HepG2 (cell line): ENCODE data around the gene SHANK2.

Experiments
- EHMT2 ChIP-seq: fragments of 200-600 bp; sonication (generic); IDR thresholded peaks from 2 replicates; pipeline ENCODE4 v1.7.0; 2017; ENCODE audit warnings: antibody characterized with exemption, low read depth, low read length, borderline replicate concordance
- MAZ ChIP-seq, 2 experiments: sonication (generic) in 1 of 2; formaldehyde crosslinking in 1 of 2; IDR thresholded peaks; 2 replicates each; pipeline versions ENCODE4 v1.5.0 to v1.6.1; 2012 to 2020; ENCODE audit warnings: low read depth in 2 of 2, mild to moderate bottlenecking in 2 of 2, borderline replicate concordance in 1 of 2, improper control_type of control experiment in 1 of 2, low read length in 1 of 2, missing genetic modification reagents in 1 of 2, moderate library complexity in 1 of 2
- TF ChIP-seq, protein P1 (sequence below): sonication (generic); formaldehyde crosslinking; IDR thresholded peaks from 2 replicates; pipeline ENCODE4 v1.5.0; 2020; ENCODE audit warnings: mild to moderate bottlenecking, missing genetic modification reagents, moderate library complexity
- TF ChIP-seq, protein P2 (sequence below): IDR thresholded peaks from 2 replicates; pipeline ENCODE4 v1.6.1; 2016; ENCODE audit warnings: low read depth, borderline replicate concordance

DNA sequence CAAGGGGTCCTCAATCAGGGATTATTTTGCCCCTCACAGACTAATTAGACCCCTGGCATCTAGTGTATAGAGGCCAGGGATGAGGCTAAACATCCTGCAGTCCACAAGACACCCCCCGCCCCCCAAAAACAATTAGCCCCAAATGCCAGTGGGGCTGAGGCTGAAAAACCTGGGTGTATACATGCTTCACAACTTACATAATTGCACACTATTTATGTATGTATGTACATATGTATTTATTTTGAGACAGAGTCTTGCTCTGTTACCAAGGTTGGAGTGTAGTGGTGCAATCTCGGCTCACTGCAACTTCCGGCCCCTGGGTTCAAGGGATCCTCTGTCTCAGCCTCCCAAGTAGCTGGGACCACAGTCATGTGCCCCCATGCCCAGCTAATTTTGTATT is 28.8 kb upstream of the SHANK2 start:
- TF ChIP-seq MAZ (IDR thresholded peaks at IDR 0.05; ENCODE audit: borderline replicate concordance, low read depth, low read length) (no peak), MAZ (CRISPR knock-in tag; IDR thresholded peaks at IDR 0.05; ENCODE audit: low read depth) (no peak), EHMT2 (no peak)
- TF ChIP-seq, protein P1, sequence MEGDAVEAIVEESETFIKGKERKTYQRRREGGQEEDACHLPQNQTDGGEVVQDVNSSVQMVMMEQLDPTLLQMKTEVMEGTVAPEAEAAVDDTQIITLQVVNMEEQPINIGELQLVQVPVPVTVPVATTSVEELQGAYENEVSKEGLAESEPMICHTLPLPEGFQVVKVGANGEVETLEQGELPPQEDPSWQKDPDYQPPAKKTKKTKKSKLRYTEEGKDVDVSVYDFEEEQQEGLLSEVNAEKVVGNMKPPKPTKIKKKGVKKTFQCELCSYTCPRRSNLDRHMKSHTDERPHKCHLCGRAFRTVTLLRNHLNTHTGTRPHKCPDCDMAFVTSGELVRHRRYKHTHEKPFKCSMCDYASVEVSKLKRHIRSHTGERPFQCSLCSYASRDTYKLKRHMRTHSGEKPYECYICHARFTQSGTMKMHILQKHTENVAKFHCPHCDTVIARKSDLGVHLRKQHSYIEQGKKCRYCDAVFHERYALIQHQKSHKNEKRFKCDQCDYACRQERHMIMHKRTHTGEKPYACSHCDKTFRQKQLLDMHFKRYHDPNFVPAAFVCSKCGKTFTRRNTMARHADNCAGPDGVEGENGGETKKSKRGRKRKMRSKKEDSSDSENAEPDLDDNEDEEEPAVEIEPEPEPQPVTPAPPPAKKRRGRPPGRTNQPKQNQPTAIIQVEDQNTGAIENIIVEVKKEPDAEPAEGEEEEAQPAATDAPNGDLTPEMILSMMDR = no peak
- TF ChIP-seq, protein P2, sequence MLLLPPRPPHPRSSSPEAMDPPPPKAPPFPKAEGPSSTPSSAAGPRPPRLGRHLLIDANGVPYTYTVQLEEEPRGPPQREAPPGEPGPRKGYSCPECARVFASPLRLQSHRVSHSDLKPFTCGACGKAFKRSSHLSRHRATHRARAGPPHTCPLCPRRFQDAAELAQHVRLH (CRISPR knock-in tag) = no peak
